Activated CD8-positive, alpha-beta memory T cell treated with anti-CD3 and anti-CD28 coated beads for 1 hour (primary cell): ENCODE results near the gene KRTAP4-5.
"Not testable (repeated sequence)": the region's sequence is repeated elsewhere in the genome, so short reads cannot be mapped to it uniquely, and the experiment has no call there.

Experiments
- DNase-seq, 2 donors: peaks; one replicate each; pipeline ENCODE4 v3.0.0-alpha.2; 2020; ENCODE audit warnings: low read depth in 1 of 2; ENCODE audit errors: extremely low read depth in 1 of 2

KRTAP4-5 gene

GRCh38 chr17:41147531-41148204 lies 2.0 kb downstream of the KRTAP4-5 start:
- DNase-seq, result no peak

GRCh38 chr17:41145261-41145660 lies 4.4 kb downstream of the KRTAP4-5 start:
- no peak for DNase-seq

GRCh38 chr17:41144846-41145245 lies 4.8 kb downstream of the KRTAP4-5 start:
- no peak for DNase-seq

- DNase-seq, result no peak
Observed at GRCh38 chr17:41141361-41141760, 8.3 kb downstream of the KRTAP4-5 start.

DNA sequence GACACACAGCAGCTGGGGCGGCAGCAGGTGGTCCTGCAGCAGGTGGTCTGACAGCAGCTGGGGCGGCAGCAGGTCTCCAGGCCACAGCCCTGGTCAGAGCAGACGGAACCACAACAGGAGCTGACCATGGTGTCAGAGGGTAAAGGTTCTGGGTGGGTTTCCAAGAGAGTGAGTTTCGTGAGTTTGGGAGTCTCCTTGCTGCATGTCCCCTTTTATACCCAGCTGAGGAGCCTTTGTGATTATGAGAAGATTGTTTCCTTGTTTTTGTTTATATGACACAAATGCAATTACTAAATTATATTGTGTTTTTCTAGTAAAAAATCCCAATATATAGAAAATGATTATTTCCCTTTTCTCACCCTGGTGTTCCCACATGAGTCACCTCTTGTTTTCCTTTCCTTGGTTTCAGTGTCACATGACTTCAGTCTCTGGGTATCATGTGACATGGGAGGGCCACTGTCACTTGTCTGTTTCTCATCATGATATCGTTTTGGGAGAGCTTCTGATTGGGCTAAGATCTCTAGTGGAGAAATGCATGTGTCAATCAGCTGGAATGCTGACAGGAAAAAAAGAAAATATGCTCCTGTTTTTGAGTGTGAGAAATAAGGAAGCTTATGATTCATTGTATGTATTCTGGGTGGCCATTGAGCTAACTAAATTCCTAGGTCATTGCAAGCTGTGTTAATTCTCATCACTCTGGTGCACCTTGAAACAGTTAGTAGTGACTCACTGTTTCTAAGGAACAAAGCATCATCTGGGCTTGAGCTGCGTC lies 9.1 kb downstream of the KRTAP4-5 start, which contains the start of gene KRTAP4-6:
KRTAP4-6 (minus strand) TSS at position 185 of the 772 bp plus-strand sequence; CDS start at position 128, 57 bp downstream.
- no peak for DNase-seq

- DNase-seq, result not testable (repeated sequence)
Observed at GRCh38 chr17:41139865-41140264, 9.8 kb downstream of the KRTAP4-5 start.

DNA sequence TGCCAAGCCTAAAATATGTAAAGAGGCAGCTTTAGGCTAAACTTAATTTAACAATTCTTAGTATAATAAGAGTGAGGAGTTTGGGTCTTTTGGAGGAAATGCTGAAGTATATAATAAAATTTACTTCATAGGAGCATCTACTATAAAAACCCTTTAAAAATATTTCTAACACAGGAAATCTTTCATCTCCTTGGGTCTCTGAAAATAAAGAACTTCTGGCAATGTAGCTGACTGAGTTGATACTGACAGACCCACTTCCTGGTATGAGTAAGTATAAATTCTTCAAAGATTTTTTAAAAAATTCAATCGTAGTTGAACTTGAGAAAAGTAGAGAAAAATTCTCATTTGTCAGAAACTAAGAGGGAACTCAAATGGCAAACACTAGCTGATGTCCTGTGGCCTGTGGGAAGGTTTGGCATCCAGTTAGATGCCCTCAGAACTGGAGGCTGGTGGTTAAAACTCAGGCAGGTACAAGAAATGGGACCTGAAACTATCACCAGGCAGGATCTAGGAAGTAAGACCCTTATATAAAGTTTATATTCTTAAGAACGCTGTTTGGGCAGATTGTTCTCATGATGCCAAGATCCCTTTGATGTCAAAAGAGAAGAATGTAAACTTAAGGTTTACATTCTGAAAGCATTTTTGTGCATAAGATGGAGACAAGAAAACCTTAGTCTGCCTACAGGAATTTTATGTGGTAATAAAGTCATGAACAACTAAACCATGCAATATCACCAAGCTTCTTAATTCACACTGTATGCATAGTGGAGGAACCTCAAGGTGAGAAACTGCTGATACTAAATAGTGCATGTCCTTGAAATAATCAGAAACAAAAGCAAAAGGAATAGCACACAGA lies 15.5 kb downstream of the KRTAP4-5 start:
- DNase-seq, result no peak

GRCh38 chr17:41131979-41132378 lies 17.6 kb downstream of the KRTAP4-5 start:
- DNase-seq, result no peak

GRCh38 chr17:41127371-41127770 lies 22.3 kb downstream of the KRTAP4-5 start:
- DNase-seq, result no peak

DNA sequence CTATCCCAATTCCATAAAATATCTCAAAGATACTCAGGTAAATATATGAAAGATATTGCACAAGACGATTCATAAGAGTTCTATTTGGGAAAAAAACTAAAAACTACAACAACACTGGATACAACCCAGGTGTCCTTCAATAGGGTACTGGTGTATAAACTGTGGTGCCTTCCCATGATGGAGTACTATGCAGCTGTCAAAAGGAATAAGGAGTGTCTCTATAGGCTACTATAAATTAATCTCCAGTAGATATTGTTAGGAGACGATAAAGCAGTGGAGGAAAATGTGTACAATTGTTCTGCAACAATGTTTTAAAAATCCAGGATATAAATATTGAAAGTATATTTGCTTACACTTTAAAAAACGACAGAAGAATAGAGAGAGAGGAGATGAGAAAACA lies 23.2 kb downstream of the KRTAP4-5 start:
- no peak for DNase-seq

DNA sequence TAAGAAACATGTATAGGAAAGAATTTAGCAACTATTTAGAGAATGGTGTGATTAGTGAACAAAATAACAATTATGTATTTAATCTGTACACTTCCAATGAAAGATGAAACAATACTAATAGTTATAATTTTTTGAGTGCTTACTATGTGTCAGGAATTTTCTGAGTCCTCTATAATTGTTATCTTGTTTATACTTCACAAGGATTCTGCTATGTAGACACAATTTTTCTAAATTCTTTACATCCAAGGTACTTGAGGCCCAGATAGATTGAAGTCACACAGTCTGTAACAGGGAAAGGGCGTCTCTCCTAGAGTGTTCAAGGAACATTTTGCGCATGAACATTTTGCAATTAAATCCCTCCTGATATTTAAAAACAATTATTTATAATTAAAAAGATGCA lies 24.6 kb downstream of the KRTAP4-5 start:
- no peak for DNase-seq

- DNase-seq, result not testable (repeated sequence)
Observed at GRCh38 chr17:41123991-41124371, 25.6 kb downstream of the KRTAP4-5 start, which contains the start of gene KRTAP4-12. Gene KRTAP4-12, minus strand, starts transcription at chr17:41124182. Its CDS starts 60 bp downstream, at chr17:41124122.

DNA sequence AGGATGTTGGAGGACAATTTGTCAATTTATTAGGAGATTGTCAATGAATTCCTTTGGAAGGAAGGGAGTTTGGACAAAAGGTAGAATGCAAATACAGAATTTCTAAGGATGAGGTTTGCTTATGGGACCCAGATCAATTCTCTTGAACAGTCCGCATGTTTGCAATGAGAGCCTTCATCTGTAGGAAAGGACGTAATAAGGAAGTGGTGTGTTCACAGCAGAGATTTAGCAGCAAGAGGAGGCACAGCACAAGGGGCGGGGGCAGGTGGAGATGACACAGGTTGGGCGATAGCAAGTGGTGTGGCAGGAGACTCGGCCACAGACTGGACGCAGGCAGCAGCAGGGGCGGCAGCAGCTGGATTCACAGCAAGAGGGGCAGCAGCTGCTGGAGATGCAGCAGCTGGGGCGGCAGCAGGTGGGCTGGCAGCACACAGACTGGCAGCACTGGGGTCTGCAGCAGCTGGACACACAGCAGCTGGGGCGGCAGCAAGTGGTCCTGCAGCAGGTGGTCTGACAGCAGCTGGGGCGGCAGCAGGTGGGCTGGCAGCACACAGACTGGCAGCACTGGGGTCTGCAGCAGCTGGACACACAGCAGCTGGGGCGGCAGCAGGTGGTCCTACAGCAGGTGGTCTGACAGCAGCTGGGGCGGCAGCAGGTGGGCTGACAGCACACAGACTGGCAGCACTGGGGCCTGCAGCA lies 26.2 kb downstream of the KRTAP4-5 start:
- not testable (repeated sequence) for DNase-seq

GRCh38 chr17:41121742-41122141 lies 27.9 kb downstream of the KRTAP4-5 start:
- DNase-seq, result no peak

DNA sequence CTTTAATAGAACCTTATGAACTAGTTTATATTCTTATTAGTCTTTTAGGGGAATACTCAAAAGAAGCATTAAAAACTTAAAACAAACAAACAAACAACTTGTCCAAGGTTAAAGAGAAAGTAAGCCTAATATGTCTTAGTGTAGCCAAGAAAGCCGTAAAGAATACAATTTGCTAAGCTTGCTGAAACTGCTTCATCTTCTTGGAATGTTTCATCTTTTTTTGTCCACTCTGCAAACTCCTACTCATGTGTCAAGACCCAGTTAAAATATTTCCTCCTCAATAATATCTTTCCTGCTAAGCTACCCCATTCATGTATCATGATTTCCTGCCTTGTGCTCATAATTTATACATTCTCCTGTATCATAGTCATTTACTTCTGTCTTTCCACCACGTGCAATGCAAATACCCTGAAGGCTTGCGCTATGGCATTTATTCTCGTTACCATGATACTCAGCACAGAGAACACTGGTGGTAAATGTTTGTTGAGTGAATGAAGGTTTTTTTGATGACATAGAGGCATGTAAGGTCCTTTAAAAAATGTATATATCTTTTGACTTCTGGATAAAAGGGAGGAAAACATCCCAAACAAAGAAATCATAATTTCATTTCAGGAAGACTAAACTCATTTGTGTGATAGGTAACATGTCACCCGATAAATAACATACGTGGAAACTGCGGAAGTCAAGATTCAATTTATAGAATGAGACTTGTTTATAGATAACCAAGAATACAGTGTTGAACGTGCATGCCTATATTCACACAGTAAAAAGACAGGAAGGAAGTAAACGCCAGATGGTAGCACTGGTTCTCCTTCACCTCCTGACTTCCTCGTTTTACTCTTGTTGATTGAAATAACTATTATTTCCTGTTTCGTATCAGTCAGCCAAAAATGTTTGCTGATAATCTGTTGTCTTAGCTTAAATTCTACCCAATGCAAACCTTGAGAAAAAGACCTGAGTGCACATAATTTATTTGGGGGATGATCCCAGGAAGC lies 29.6 kb downstream of the KRTAP4-5 start:
- not testable (repeated sequence) for DNase-seq

GRCh38 chr17:41118721-41119120 lies 30.9 kb downstream of the KRTAP4-5 start:
- no peak for DNase-seq

GRCh38 chr17:41117846-41118386 lies 31.7 kb downstream of the KRTAP4-5 start, which contains the start of gene KRTAP4-11:
Gene KRTAP4-11, minus strand, starts transcription at chr17:41118373. Its CDS starts 58 bp downstream, at chr17:41118315.
- DNase-seq, result not testable (repeated sequence)

DNA sequence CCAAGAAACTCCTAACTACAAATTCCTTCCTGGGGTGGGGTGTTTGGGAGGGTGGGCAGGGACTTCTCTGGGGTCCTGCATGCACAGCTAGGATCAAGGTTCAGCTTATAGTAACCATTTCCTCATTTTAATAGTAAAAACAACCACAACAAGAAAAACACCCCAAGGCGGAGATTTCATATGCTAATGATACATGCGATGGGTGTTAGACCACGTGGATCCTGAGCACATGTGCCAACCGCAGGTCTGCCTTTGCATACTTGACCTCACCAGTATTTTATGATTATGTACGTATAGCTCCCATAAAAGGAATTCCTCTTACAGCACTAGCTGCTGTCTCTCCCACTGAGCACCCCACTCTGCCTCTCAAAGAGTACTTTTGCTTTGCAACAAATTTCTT lies 33.3 kb downstream of the KRTAP4-5 start:
- no peak for DNase-seq
